HG03342 (cell line): Measurements from ENCODE around the gene PNP.
"Not testable (repeated sequence)": the region's sequence is repeated elsewhere in the genome, so short reads cannot be mapped to it uniquely, and the experiment has no call there.

ENCODE experiments used
- ATAC-seq: cut with Tn5 transposase; IDR thresholded peaks from one replicate; pipeline ENCODE4 v1.9.1; 2021; ENCODE audit warnings: mild to moderate bottlenecking, moderate library complexity; ENCODE audit not compliant: unreplicated experiment

Gene PNP

GRCh38 chr14:20469242-20469889 is at the start of gene PNP:
Gene PNP, plus strand, starts transcription at chr14:20469406. Its CDS starts 119 bp downstream, at chr14:20469525.
- ATAC-seq: peak; percentile 95

- ATAC-seq: no peak
These were observed 49.8 kb upstream of the PNP start for GRCh38 chr14:20419419-20419818.

- ATAC-seq: no peak
These were observed 47.9 kb upstream of the PNP start for GRCh38 chr14:20421267-20421666.

- ATAC-seq: no peak
These were observed 46.3 kb upstream of the PNP start for GRCh38 chr14:20422886-20423285.

GRCh38 chr14:20424851-20425250 is 44.4 kb upstream of the PNP start:
- ATAC-seq: no peak

- peak; percentile 75 for ATAC-seq
These were observed 41.8 kb upstream of the PNP start for GRCh38 chr14:20427231-20428009.

- peak; percentile 12 for ATAC-seq
These were observed 41.2 kb upstream of the PNP start for GRCh38 chr14:20428010-20428365.

- ATAC-seq: no peak
These were observed 40.4 kb upstream of the PNP start for GRCh38 chr14:20428802-20429201.

GRCh38 chr14:20429801-20430669 is 39.2 kb upstream of the PNP start:
- ATAC-seq: no peak

- no peak for ATAC-seq
These were observed 34.3 kb upstream of the PNP start for GRCh38 chr14:20434701-20435581.

GRCh38 chr14:20435582-20436362 is 33.4 kb upstream of the PNP start, which contains the start of gene KLHL33:
Gene KLHL33, minus strand, starts transcription at chr14:20436166. Its CDS starts 355 bp downstream, at chr14:20435811.
- no peak for ATAC-seq

GRCh38 chr14:20436363-20436755 is 32.8 kb upstream of the PNP start:
- no peak for ATAC-seq

- ATAC-seq: no peak
These were observed 30.5 kb upstream of the PNP start for GRCh38 chr14:20438664-20439063.

- ATAC-seq: no peak
These were observed 28.7 kb upstream of the PNP start for GRCh38 chr14:20440465-20440864.

- ATAC-seq: no peak
These were observed 28.3 kb upstream of the PNP start for GRCh38 chr14:20440882-20441281.

GRCh38 chr14:20441461-20441860 is 27.7 kb upstream of the PNP start:
- no peak for ATAC-seq

GRCh38 chr14:20443650-20444049 is 25.6 kb upstream of the PNP start:
- ATAC-seq: not testable (repeated sequence)

- ATAC-seq: no peak
These were observed 22.3 kb upstream of the PNP start for GRCh38 chr14:20446889-20447288.

- ATAC-seq: not testable (repeated sequence)
These were observed 16.4 kb upstream of the PNP start for GRCh38 chr14:20452831-20453230.
